GM21529 (cell line): ENCODE results near the gene DEAF1.

Experiments used
- ATAC-seq: cut with Tn5 transposase; IDR thresholded peaks from one replicate; pipeline ENCODE4 v1.9.1; 2021; ENCODE audit not compliant: unreplicated experiment

Gene DEAF1

GRCh38 chr11:613369-613968 lies 81.6 kb downstream of the DEAF1 start:
- no peak for ATAC-seq

- no peak for ATAC-seq
Observed at GRCh38 chr11:612961-613300, 82.1 kb downstream of the DEAF1 start.

GRCh38 chr11:612201-612960 lies 82.6 kb downstream of the DEAF1 start:
- no peak for ATAC-seq

- no peak for ATAC-seq
Observed at GRCh38 chr11:611001-611996, 83.7 kb downstream of the DEAF1 start.

- no peak for ATAC-seq
Observed at GRCh38 chr11:610146-610801, 84.7 kb downstream of the DEAF1 start.

GRCh38 chr11:609341-609811 lies 85.6 kb downstream of the DEAF1 start:
- no peak for ATAC-seq

GRCh38 chr11:608791-609251 lies 86.2 kb downstream of the DEAF1 start:
- ATAC-seq, result no peak

- ATAC-seq, result no peak
Observed at GRCh38 chr11:607971-608659, 86.9 kb downstream of the DEAF1 start.

- ATAC-seq, result no peak
Observed at GRCh38 chr11:607020-607780, 87.8 kb downstream of the DEAF1 start.

- no peak for ATAC-seq
Observed at GRCh38 chr11:606245-606644, 88.8 kb downstream of the DEAF1 start.

GRCh38 chr11:605286-606129 lies 89.5 kb downstream of the DEAF1 start:
- no peak for ATAC-seq

GRCh38 chr11:603154-603553 lies 91.9 kb downstream of the DEAF1 start:
- no peak for ATAC-seq

- no peak for ATAC-seq
Observed at GRCh38 chr11:601573-602245, 93.3 kb downstream of the DEAF1 start.

GRCh38 chr11:598005-598680 lies 96.9 kb downstream of the DEAF1 start:
- ATAC-seq, result no peak

GRCh38 chr11:597166-597725 lies 97.8 kb downstream of the DEAF1 start:
- ATAC-seq, result no peak

GRCh38 chr11:596374-596773 lies 98.6 kb downstream of the DEAF1 start:
- no peak for ATAC-seq

GRCh38 chr11:595400-595799 lies 99.6 kb downstream of the DEAF1 start:
- ATAC-seq, result no peak
